ENCODE data around the gene DFFA. TPM values are rescaled to one million over a fixed set of nuclear protein-coding genes. Genes with fewer than 3 reads are reported as not detected.
A peak's percentile ranks its signal among the peaks of the same experiment; 100 is the strongest.

The DFFA gene
- total RNA-seq, 2 experiments from 2014 or later: 31.9 to 33.2 TPM

DNA sequence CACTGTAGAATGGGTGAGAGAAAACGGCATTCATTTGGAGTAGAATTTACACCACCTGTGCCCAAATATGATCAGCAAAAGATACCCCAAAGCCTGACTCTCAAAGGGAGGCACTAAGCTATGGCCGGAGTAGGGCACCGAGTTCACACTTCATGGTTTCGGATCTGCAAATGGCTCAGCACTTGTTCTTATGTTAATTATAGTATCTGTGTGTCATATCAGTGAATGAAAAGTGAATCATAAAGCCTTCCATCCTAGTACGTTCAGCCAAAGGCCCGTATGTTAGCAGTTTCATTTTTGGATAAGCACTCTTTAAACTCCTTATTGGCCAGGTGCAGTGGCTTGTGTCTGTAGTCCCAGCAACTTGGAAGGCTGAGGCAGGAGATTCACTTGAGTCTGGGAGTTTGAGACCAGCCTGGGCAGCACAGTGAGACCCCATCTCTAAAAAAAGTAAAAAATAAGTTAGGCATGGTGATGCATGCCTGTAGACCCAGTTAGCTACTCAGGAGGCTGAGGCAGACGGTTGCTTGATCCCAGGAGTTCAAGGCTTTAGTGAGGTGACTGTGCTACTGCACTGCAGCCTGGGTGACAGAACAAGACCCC is 27.4 kb downstream of the DFFA start:
- ATAC-seq (ENCODE audit: low read depth) (no peak), DNase-seq (no peak)
- Mint-ChIP-seq H3K4me1 (no peaks in the 10 kb centered on the region), H3K9me3 (no peaks in the 10 kb centered on the region), H3K4me3 (no peak overlapping the region), H3K27me3 (no peaks in the 10 kb centered on the region), H3K27ac (no peak overlapping the region), H3K36me3 (no peaks in the 10 kb centered on the region)
- POLR2A ChIA-PET: no interaction called here

DNA sequence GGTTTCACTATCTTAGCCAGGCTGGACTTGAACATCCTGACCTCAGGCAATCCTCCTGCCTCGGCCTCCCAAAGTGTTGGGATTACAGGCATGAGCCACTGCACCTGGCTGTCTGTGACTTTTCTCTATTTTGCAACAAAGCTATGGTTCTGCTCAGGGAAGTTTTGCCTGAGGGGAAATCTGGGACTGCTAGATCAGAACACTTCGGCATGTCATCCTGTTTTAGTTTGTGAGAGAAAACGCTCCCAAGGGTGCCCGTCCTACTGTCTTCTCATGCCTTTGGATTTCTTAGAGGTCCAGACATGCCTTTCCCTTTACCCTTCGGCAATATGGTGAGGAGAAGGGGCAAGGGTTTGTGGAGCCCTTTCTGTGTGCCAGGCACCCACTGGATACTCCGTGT is 28.1 kb downstream of the DFFA start:
- H3K4me3 Mint-ChIP-seq: no peak overlapping the region
- H3K9me3 Mint-ChIP-seq: no peaks in the 10 kb centered on the region
- no peaks in the 10 kb centered on the region for H3K27me3 Mint-ChIP-seq
- DNase-seq (no peak), ATAC-seq (ENCODE audit: low read depth) (no peak)
- POLR2A ChIA-PET: no interaction called here
- H3K36me3 Mint-ChIP-seq: no peaks in the 10 kb centered on the region
- no peaks in the 10 kb centered on the region for H3K4me1 Mint-ChIP-seq
- H3K27ac Mint-ChIP-seq: no peak overlapping the region

DNA sequence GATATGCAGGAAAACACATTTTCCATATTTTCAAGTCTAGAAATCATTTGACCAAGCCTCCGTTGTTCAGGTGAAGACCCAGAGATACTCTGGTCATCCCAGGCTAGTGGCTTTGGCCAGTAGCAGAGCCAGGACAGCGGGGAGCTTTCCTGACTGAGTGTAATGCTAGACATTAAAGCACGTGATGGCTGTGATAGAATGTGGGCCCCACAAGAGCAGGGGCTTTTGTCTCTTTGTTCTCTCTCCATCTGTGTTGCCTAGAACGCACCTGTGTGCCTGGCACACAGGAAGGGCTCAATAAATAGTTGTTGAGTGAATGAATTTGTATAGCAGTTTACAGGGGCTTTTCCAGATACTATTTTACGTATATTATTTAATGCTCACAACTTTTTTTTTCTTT is 31.5 kb downstream of the DFFA start:
- Mint-ChIP-seq H3K27me3 (no peaks in the 10 kb centered on the region), H3K36me3 (no peaks in the 10 kb centered on the region), H3K4me3 (no peak overlapping the region), H3K4me1 (no peaks in the 10 kb centered on the region), H3K27ac (no peak overlapping the region), H3K9me3 (no peaks in the 10 kb centered on the region)
- ATAC-seq (ENCODE audit: low read depth): no peak
- POLR2A ChIA-PET: interaction anchor here (1.1 kb wide), 1 partner anchor 10 kb away, joined by 3 read pairs; no protein-coding TSS in a partner anchor
- DNase-seq: no peak

DNA sequence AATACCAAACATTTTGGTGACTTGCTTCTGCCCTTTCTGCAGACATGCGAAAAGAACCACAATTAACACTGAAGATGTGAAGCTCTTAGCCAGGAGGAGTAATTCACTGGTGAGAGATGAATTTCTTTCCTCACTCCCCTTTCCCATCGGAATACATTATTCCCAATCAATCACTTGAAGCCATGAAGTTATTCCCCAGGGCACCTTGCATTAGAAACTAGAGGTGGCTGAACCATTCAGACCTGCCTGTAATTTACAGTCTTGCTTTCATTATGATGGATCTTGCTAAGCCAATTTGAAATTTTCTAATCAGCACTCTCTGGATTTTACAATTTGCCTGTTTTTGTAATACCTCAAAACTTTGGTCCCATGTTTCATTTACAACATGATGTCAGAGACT is 32.0 kb downstream of the DFFA start:
- H3K27me3 Mint-ChIP-seq: no peaks in the 10 kb centered on the region
- H3K36me3 Mint-ChIP-seq: no peaks in the 10 kb centered on the region
- ATAC-seq (ENCODE audit: low read depth): no peak
- H3K4me3 Mint-ChIP-seq: no peak overlapping the region
- POLR2A ChIA-PET: interaction anchor here (1.1 kb wide), 1 partner anchor 9 kb away, joined by 3 read pairs; no protein-coding TSS in a partner anchor
- H3K4me1 Mint-ChIP-seq: no peaks in the 10 kb centered on the region
- DNase-seq: no peak
- H3K27ac Mint-ChIP-seq: no peak overlapping the region
- H3K9me3 Mint-ChIP-seq: no peaks in the 10 kb centered on the region

DNA sequence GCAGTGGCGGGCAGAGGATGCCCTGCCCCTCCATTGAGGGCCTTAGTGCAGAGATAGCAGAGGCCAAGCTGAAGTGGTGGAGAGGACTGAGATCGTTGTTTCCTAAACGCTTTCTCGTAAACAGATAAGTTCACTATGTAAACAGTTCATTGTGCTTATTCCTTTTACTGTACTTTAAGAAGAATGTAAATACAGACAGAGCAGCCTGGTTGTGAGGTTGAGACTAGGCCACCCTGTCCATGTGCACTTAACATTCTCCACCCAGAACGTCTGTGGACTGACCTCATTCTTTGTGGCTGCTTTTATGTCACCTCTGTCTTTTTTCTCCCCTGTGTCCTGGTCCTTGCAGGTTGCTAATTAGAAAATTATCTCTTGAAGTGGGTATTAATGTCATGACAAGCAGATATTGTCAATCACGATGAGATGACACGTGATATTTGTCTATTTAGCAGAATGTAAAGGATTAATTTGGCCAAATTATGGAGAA is 33.6 kb downstream of the DFFA start:
- no peaks in the 10 kb centered on the region for H3K9me3 Mint-ChIP-seq
- no peaks in the 10 kb centered on the region for H3K4me1 Mint-ChIP-seq
- ATAC-seq (ENCODE audit: low read depth): no peak
- DNase-seq: no peak
- no peak overlapping the region for H3K4me3 Mint-ChIP-seq
- H3K36me3 Mint-ChIP-seq: no peaks in the 10 kb centered on the region
- POLR2A ChIA-PET: no interaction called here
- no peaks in the 10 kb centered on the region for H3K27me3 Mint-ChIP-seq
- H3K27ac Mint-ChIP-seq: no peak overlapping the region

DNA sequence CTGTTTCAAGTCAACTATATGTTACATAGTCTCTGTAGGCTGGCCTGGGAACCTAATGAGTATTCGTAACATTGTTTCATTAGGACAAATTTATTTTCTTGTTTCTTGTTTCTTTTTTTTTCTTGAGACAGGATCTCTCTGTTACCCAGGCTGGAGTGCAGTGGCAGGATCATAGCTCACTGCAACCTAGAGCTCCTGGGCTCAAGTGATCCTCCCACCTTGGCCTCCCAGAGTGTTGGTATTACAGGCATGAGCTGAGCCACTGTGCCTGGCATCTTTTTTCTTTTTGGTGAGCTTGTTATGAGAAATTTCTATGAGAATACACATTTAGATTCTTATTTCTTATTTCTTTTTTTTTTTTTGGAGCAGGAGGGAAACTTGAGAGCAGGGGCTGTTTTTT is 35.3 kb downstream of the DFFA start:
- no peaks in the 10 kb centered on the region for H3K9me3 Mint-ChIP-seq
- no peaks in the 10 kb centered on the region for H3K27me3 Mint-ChIP-seq
- POLR2A ChIA-PET: interaction anchor here (0.6 kb wide), 1 partner anchor 234 kb away, joined by 3 read pairs; no protein-coding TSS in a partner anchor
- H3K4me1 Mint-ChIP-seq: peaks cover 4% of the 10 kb centered on the region
- H3K36me3 Mint-ChIP-seq: no peaks in the 10 kb centered on the region
- DNase-seq: no peak
- no peak overlapping the region for H3K27ac Mint-ChIP-seq
- no peak overlapping the region for H3K4me3 Mint-ChIP-seq
- ATAC-seq (ENCODE audit: low read depth): no peak

DNA sequence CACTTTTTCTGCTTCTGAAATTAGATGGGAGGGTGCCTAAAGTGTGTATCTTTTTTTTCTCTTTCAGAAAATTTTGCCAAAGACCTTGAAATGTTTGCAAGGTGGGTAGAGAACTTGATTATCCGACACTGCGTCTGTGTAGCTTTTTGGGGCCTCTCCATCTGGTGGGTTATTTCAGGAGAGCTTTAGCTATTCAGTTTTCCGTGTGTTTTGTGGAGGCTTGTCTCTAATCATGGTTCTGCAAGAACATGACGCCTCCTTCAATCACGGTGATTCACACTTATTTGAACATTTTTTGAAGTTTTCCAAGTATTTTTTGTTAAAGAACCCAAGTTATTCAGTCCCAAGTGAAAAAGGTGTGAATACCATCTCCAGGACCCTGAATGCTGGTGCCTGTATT is 37.7 kb downstream of the DFFA start:
- no peaks in the 10 kb centered on the region for H3K9me3 Mint-ChIP-seq
- no peaks in the 10 kb centered on the region for H3K36me3 Mint-ChIP-seq
- no peaks in the 10 kb centered on the region for H3K27me3 Mint-ChIP-seq
- no peak for DNase-seq
- POLR2A ChIA-PET: interaction anchor here (0.6 kb wide), 1 partner anchor 320 kb away, joined by 4 read pairs; no protein-coding TSS in a partner anchor
- ATAC-seq (ENCODE audit: low read depth): no peak
- H3K4me3 Mint-ChIP-seq: no peak overlapping the region
- H3K27ac Mint-ChIP-seq: no peak overlapping the region
- peaks cover 14% of the 10 kb centered on the region for H3K4me1 Mint-ChIP-seq

DNA sequence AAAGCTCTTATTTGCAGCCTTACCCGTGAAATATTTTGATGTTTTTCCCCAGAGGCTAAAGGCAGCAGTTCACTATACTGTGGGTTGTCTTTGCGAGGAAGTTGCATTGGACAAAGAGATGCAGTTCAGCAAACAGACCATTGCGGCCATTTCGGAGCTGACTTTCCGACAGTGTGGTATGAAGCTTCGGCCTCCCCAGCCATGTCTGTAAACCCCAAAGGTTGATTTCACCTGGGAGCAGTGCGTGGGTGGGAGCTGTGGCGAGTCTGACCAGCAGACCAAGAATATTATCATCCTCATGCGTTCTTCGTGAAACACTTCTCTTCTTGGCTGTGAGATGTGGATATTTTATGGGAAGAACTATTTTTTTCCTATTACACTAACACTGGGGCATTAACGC is 38.5 kb downstream of the DFFA start:
- Mint-ChIP-seq H3K4me1 (peaks cover 15% of the 10 kb centered on the region), H3K9me3 (no peaks in the 10 kb centered on the region), H3K27ac (no peak overlapping the region), H3K4me3 (no peak overlapping the region), H3K36me3 (no peaks in the 10 kb centered on the region), H3K27me3 (no peaks in the 10 kb centered on the region)
- POLR2A ChIA-PET: no interaction called here
- ATAC-seq (ENCODE audit: low read depth) (no peak), DNase-seq (no peak)

DNA sequence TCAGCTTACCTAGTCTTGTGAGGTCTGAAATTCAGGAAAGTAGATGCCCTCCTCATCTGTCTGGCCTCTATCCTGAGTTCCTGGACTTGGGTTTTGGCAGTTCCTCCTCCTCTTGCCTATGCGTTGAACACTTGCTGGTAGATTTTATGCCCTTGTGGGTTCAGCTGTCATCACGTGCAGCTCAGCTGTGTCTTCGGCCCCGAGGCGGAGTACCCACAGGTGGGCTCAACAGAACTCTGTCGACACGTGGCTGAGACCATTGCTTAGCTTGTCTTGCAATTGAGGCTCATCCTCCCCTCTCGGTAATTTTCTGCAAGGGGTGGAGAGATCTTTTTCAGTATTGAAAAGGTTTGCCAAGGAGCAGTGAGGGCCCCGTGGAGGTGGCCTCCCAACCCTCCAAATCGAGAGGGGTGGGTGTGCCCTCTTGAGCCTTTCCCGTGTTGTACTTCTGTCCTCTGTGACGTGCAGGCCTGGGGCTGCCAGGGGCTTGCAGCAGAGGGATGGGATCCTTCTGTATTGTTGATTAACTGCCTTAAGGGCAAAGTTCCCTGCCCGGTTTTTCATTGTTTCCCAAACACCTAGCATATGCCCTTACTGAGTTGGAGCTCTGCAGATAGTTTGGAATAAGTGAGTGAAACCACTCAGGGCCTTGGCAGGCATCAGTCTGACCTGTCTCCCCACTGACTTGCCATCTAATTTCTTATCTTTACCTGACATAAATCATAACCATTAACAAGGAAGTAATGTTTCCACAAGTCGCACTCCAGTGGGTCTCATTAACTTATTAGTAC is 39.2 kb downstream of the DFFA start:
- Mint-ChIP-seq H3K9me3 (no peaks in the 10 kb centered on the region), H3K36me3 (no peaks in the 10 kb centered on the region), H3K4me3 (no peak overlapping the region), H3K27me3 (no peaks in the 10 kb centered on the region), H3K4me1 (peaks cover 17% of the 10 kb centered on the region), H3K27ac (no peak overlapping the region)
- POLR2A ChIA-PET: no interaction called here
- ATAC-seq (ENCODE audit: low read depth) (no peak), DNase-seq (no peak)

DNA sequence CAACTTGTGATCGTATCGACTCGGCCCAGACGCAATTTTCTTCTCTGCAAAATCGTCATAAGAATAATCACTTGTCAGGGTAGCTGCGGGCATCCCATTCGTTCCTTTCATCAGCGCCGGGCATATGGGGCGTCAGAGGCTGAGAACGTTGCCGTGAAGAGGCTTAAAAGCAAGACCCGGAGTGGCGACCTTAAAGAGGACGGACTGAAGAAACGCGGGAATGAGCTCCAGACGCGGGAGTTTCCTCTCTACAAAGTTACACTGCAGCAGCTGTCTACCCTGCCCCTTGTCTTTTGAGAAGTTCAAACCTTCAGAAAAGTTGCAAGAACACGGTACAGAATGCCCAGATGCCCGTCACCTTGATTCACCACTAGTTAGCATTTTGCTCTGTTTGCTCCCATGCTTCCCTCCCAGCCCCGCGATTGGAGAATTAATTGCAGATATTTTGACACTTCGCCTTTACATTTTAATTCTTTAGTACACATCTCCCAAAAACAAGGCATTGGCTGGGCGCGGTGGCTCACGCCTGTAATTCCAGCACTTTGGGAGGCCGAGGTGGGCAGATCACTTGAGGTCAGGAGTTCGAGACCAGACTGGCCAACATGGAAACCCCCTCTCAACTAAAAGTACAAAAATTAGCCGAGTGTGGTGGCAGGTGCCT is 41.1 kb downstream of the DFFA start:
- peak overlapping the region; percentile 83 for H3K27ac Mint-ChIP-seq
- H3K4me1 Mint-ChIP-seq: peaks cover 19% of the 10 kb centered on the region
- POLR2A ChIA-PET: interaction anchor here (0.6 to 3.1 kb wide), 9 partner anchors 9 to 246 kb away, joined by 3 to 24 read pairs (median 3); partner anchors contain the start of gene PGD
- H3K9me3 Mint-ChIP-seq: no peaks in the 10 kb centered on the region
- ATAC-seq (ENCODE audit: low read depth): peak; percentile 5
- no peaks in the 10 kb centered on the region for H3K36me3 Mint-ChIP-seq
- H3K27me3 Mint-ChIP-seq: no peaks in the 10 kb centered on the region
- peak overlapping the region; percentile 92 for H3K4me3 Mint-ChIP-seq
- no peak for DNase-seq

DNA sequence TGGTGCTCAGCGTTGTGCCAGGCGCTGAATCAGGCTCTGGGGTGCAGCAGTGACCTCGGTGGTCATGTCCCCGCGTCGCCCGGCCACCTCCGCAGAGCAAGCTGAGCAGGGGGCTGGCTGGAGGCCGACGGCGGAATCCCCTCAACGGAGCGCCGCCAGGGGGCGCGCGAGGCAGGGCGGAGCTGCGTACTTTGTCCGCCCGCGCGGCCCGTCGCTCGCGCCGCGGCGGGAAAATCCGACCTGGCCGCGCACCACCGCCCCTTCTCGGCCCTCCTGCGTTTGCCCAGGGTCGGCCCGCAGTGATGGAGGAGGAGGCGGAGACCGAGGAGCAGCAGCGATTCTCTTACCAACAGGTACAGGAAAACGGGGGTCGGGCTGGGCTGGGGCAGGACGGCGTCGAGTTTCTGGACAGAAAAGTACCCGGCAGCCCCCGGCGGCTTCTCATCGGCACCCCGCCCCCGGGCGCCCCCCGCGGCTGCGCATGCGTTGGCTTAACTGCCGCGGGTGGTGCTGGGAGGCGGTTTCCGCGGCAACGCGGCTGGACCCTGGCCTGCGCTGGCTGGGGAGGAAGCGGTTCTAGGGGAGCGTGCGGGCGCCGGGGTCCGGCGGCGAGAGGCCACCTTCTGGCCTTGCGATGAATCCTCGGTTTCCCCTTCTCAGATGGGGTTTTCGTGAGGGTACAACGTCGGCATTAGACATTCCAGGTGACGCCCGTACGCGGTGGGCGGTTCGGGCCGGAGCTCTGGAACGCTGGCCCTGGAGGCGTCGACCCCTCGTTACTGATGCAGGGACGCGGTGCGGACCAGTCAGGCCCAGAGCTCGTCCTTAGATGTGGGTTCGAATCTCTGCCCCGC is 41.9 kb downstream of the DFFA start, which contains the start of gene CENPS:
Gene CENPS, plus strand, starts transcription at position 218 of the 854 bp plus-strand sequence. Its CDS starts 85 bp downstream, at position 303.
- POLR2A ChIA-PET: interaction anchor here (0.5 to 3.1 kb wide), 14 partner anchors 10 to 558 kb away, joined by 3 to 24 read pairs (median 3); partner anchors contain the start of genes KIF1B and PGD
- DNase-seq (peak; percentile 98), ATAC-seq (ENCODE audit: low read depth) (peak; percentile 88)
- H3K9me3 Mint-ChIP-seq: no peaks in the 10 kb centered on the region
- peak within 1 kb of the TSS; percentile 91 for H3K27ac Mint-ChIP-seq
- no peaks in the 10 kb centered on the region for H3K36me3 Mint-ChIP-seq
- peaks cover 19% of the 10 kb centered on the region for H3K4me1 Mint-ChIP-seq
- H3K4me3 Mint-ChIP-seq: peak within 1 kb of the TSS; percentile 92
- no peaks in the 10 kb centered on the region for H3K27me3 Mint-ChIP-seq

DNA sequence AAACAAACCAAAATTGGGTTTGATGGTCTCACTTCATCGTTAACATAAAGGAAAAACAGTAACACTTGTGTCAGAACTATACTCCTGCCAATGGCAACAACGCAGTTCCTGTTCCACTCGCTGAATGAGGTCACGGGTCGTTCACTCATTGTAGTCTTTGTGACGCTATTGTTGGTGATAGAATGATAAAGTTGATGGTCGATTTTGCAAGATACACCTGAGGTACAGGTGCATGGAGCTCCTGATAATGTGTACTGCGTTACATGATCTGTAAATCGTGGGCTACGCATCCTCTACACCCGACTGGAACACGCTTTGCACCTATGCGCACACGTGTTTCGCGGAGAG is 42.5 kb downstream of the DFFA start:
- DNase-seq: no peak
- peak; percentile 5 for ATAC-seq (ENCODE audit: low read depth)

More for the DNA sequence above, 42.5 kb downstream of the DFFA start:
- Mint-ChIP-seq H3K4me1 (peaks cover 19% of the 10 kb centered on the region), H3K27ac (peak overlapping the region; percentile 91), H3K27me3 (no peaks in the 10 kb centered on the region), H3K36me3 (no peaks in the 10 kb centered on the region), H3K9me3 (no peaks in the 10 kb centered on the region), H3K4me3 (peak overlapping the region; percentile 92)
- POLR2A ChIA-PET: interaction anchor here (0.5 to 3.1 kb wide), 7 partner anchors 13 to 557 kb away, joined by 3 to 24 read pairs (median 4); partner anchors contain the start of genes KIF1B and PGD

Data from activated naive CD8-positive, alpha-beta T cell treated with anti-CD3 and anti-CD28 coated beads, Interleukin-2, amount 10 ng/mL, durations not matched to agents 7 days and 5 days (primary cell).